ENCODE results near the gene SH2D6.

GRCh38 chr2:85431570-85432205 is 13.2 kb downstream of the SH2D6 start:
- TF ChIP-seq, protein P1, sequence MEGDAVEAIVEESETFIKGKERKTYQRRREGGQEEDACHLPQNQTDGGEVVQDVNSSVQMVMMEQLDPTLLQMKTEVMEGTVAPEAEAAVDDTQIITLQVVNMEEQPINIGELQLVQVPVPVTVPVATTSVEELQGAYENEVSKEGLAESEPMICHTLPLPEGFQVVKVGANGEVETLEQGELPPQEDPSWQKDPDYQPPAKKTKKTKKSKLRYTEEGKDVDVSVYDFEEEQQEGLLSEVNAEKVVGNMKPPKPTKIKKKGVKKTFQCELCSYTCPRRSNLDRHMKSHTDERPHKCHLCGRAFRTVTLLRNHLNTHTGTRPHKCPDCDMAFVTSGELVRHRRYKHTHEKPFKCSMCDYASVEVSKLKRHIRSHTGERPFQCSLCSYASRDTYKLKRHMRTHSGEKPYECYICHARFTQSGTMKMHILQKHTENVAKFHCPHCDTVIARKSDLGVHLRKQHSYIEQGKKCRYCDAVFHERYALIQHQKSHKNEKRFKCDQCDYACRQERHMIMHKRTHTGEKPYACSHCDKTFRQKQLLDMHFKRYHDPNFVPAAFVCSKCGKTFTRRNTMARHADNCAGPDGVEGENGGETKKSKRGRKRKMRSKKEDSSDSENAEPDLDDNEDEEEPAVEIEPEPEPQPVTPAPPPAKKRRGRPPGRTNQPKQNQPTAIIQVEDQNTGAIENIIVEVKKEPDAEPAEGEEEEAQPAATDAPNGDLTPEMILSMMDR (IDR thresholded peaks at IDR 0.05) = no peak
- no peak for TF ChIP-seq POLR2A (IDR thresholded peaks at IDR 0.05)
